Measurements from ENCODE around the gene AHNAK.

The AHNAK gene

DNA sequence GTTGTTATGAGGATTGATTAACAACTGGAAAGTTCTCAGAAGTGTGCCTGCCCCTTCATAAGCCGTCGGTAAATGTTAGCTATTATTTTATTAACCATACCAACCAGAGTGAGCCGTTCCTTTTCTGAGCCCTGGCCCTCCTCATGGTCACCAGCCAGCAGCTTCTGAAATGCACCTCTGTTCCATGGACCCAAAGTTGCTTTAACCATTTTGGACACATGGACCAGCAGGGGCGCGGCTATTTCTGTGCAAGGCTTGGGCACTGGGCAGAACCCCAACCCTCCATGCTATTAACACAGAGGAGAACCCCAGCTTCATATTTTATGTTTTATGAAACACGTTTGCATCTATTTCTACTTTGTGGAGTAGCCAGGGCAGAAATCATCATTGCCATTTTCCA lies 146.3 kb downstream of the AHNAK start:
- no peak for DNase-seq

DNA sequence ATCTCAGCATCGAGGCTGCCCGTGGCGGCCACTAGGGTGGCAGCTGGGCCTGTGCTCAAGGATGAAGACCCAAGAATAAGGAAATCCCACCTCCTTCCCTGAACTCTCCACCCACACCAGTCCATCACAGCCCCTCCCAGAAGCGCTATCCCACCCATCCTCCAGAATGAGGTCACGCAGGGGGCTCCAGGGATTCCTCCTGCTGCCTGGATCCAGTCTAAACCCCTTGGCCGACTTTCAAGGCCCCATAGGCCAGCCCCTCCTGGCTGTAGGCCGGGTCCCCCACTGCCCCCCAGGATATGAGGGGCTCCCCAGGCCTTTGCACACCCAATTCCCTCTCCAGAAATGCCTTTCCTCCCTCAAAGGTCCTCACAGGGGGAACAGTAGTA lies 146.7 kb downstream of the AHNAK start:
- DNase-seq: no peak

DNA sequence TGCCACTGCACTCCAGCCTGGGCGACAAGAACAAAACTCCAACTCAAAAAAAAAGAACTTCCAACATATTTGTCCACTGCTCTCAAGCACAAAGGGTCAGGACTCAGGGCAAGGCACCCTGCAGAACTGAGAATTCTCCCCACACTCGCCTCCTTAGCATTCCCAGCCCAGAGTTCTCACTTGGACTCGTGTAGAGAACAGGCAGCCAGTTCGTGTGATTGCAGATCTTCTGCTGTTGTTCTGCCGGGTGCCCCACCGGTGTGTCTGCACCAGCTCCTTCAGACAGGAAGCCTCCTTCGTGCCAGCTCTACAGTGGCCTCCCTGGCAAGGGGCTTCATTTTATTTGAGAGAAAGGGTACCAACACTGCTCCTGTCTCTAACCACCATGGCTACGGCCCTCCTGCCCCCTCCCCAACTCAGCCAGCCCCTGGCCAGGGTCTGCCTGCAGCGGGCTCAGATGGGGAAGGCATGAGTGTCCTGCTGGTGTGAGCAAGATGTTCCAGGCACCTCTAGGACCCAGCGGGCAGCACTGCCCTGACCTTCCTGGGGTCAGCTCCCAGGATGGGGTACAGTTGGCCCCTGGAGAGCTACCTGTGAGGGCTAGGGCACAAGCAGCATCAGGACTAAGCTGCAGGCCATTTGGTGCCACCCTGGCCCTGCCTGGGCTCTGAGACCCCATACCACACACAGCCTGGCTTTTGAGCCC lies 147.3 kb downstream of the AHNAK start:
- no peak for DNase-seq

DNA sequence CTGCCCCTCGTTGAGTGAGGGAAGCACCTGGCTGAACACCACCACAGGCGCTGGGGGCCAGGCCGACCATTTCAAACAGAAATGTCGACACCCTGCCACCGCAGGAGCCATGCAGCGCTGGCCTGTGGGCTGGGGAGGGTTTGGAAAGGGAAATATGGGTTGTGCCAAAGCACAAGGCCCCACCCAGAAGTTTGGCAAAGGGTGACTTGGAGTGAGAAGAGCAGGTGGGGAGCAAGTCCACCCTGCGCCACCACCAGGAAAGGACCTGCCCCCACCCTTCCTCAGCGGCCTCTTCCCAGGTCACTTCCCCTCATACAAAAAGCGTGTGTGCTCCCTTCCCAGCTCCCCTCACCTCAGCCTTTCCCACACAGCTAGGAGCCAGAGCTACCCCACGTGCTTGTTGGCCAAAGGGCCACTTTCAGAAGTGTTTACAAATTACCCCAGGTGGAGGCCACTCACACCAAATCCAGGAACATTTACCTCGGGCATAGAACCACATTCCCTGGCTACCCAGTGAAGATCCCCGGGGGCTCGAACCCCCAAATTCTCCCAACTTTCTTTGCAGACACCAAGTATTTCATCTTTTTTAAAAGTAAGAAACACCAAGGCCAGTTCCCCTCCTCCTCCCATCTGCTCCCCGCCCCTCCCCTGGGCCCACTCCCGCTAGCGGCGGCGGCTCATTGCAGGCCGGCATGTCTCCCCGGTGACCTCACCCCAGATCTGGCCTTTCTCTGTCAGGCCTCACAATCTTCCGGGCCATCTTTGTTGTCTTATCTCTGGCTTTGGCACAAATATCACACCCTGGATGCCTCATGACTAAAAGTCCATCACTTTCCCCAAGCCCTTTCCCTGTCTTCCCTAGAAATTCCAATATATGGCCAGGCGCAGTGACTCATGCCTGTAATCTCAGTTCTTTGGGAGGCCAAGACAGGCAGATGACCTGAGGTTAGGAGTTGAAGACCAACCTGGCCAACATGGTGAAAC lies 148.3 kb downstream of the AHNAK start:
- DNase-seq: no peak

DNA sequence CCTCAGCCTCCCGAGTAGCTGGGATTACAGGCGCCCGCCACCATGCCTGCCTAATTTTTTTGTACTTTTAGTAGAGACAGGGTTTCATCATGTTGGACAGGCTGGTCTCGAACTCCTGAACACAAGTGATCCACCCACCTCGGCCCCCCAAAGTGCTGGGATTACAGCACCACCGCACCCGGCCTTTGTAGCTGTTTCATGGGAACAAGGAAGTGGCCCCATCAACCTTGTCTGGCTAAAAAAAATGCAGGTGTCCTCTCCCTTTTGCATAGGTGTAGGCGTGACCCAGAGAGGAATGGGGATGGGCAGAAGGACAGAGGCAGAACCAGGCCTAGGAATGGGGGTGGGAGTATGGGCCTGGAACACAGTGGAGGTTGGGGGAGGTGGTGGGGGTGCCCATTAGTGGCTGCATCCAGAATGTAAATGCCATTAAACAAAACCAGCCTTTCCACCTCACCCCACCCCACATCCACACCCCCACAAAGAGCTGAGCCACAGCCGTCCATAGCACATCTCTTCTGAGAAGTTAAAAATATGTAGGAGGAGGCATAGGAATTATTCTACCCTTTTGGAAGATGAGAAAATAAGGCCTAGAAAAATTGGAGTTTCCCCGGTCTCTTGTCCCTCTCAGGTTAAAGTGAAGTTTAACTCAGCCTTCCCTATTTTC lies 150.6 kb downstream of the AHNAK start:
- DNase-seq: no peak

DNA sequence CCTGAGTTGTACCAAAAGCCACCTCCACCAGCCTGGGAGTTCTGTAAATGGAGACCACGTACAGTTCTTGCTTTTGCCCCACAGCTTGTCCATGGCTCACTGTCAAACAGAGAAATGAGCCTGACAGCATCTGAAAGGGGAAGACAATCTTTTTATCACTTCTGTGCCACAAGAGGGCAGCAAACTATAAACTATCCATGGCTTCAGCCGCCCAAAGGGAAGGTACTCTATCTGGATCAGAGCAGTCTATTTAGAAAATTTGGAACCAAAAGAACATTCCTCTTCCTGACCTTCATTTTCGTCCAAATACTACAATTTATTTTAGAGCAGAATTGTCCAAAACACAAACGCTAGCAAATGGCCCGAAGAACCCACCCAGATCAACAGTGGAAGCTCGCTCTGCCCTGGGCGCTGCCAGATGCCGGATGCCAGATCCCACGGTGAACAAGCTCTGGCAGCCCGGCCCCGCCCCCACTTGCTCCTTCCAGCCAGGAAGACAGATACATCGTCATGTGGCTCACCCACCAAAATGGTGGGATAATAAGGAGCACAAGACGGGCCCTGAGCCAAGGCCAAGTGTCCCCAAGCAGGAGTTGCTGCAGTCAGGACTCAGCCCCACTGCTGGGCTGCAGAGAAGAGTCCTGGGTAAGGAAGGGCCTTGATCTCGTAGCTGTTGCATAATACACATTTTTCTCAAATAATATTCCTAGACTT lies 151.6 kb downstream of the AHNAK start:
- DNase-seq: peak; percentile 54

DNA sequence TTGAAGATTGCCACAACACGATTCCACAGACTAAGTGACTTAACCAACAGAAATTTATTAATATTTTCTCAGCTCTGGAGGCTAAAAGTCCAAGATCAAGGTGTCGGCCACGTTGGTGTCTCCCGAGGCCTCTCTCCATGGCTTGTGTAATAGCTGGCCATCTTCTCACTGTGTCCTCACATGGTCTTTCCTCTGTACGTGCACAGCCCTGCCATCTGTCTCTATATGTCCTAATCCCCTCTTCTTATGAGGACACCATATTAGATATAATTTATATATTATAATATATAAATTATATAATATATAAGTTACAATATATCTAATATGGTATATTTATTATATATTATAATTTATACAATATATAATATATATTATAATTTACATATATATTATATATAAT lies 152.9 kb downstream of the AHNAK start:
- DNase-seq: no peak

DNA sequence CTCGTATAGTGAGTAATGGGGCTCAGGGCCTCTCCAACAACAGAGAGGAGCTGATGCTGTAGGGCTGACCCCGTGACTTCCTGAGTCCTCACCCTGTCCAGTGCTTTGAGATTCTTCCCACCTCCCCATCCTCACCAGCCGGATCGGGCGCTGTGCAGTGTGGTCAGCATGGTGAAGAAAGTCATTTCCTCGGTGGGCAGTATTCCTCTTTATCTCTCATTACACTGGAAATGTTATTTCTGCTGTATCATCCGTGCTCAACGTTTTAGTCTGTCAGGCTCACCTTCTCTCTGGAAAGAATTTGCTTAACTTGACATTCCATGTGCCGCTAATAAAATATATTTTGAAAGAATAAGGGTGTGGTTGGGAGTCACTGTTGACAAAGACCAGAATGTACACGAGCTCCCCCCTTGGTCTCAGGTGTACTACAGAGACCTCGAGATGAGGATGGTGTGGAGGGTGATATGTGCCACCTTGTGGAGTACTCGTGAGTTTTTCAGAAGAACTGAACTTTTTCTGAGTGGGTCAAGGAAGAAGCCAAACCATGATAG lies 153.5 kb downstream of the AHNAK start:
- DNase-seq: no peak

DNA sequence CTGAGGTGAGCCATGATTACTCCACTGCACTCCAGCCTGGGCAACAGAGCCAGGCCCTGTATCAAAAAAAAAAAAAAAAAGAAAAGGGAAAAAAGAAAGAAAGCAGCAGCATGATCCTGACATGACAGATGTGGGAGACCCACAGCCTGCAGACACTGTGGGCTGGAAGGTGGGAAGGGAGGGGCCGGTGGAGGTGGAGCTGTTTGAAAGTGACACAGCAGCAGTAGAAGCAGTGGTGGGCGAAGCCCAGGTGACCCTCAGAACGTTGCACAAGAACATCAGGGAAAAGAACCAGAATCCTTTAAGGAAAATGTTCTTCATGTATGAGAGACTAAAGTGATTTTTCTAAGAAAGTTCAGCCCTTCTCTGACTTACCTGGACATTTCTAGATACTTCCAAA lies 154.1 kb downstream of the AHNAK start:
- DNase-seq: no peak

DNA sequence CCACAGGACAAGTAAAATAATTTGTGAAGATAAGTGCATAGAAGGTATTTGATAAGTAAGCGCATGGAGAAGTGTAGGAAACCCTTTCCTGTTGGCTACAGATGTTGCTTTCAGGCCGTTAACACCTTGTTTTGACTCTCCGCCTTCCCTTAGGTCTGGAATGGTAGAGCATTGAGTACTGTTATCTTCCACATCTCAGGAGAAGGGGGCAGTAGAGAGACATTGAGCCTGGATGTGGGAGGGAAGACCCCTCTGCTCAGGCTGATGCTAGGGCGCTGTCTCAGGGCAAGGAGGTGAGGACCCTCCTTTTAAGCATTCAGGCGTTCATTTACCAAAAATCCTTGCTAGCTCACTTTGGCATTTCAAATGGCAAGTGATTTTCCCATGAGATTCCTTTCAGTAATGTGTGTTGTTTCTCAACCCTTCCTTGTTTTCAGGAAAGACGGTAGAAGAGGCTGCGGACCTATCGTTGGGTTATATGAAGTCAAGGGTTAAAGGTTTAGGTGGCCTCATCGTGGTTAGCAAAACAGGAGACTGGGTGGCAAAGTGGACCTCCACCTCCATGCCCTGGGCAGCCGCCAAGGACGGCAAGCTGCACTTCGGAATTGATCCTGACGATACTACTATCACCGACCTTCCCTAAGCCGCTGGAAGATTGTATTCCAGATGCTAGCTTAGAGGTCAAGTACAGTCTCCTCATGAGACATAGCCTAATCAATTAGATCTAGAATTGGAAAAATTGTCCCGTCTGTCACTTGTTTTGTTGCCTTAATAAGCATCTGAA lies 154.8 kb downstream of the AHNAK start:
- no peak for DNase-seq

DNA sequence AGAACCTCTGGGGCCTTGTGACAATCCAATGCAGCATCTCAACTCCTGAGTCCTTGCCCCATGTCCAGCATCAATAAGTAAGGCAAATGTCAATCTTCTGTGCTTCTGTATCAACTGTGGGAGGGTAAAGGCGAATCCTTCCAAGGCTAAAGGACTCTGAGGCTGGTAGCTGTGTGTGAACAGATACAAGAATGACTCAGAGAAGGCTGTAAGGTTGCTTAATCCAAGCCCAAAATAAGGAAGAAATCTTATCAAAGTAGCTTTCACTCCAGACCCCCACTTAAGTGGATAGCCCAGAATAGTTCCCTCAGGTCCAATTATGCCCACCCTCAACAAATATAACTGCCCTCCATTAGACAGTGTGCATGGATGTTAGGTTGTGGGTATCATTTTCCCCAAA lies 155.9 kb downstream of the AHNAK start:
- no peak for DNase-seq

DNA sequence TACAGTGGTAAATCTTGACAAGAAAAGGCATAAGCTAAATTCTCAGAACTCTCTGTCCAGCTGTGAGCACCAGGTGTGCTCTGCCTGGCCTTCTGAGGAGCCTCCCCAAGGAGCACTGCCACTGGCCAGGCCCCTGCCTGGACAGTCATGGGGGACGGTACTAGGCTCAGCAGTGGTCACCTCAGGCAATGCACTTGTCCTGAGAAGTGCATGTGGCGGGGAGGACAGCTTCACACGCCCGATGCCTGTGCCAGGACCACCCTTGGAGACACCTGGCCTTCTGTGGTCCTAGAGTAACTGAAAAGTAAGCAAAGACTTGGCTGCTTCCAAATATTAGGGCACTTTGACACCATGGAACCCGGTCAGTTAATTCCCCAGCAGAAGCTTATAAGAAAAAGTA lies 156.4 kb downstream of the AHNAK start:
- no peak for DNase-seq

DNA sequence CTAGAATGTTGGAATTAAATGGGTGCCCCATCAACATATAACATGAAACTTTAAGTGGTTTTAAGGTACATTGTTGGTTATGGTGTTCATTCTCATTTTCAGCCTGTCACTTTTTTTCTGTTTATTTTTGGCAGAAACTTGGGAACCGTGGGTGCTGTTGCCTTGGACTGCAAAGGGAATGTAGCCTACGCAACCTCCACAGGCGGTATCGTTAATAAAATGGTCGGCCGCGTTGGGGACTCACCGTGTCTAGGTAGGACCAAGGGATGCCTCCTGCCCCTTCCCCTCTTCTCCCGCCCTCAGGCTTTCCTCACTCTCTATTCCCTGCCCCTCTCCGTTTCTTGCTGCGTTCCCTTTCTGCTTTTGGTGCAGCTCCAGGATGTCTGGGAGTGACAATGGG lies 157.6 kb downstream of the AHNAK start:
- DNase-seq: no peak

DNA sequence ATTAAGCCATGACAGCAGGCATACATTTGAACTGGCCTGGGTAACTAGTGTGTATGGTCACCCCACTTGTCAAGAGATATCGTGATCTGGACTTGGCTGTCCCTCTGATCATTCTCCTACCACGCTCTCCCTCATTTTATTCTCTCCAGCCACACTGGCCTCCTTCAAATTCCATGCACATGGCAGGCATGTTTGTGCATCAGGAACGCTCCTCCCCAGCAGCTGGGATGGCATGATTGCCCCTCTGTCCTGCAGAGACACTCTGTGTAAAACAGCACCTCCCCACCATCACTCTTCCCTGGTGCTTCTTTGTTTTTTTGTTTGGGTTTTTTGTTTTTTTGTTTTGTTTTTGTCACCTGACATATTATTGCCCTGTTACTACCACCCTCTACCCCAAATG lies 159.2 kb downstream of the AHNAK start:
- DNase-seq: no peak

DNA sequence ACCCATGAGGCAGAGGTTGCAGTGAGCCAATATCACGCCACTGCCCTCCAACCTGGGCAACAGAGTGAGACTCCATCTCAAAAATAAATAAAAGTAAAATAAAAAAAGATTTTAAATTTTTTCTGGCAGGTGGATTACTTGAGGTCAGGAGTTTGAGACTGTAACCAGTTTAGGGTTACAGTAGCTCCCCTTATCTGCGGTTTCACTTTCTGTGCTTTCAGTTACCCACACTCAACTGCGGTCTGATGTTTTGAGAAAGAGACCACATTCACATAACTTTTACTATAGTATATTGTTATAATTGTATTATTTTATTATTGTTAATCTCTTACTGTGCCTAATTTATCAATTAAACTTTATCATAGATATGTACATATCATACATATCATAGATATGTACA lies 160.5 kb downstream of the AHNAK start:
- peak; percentile 40 for DNase-seq

DNA sequence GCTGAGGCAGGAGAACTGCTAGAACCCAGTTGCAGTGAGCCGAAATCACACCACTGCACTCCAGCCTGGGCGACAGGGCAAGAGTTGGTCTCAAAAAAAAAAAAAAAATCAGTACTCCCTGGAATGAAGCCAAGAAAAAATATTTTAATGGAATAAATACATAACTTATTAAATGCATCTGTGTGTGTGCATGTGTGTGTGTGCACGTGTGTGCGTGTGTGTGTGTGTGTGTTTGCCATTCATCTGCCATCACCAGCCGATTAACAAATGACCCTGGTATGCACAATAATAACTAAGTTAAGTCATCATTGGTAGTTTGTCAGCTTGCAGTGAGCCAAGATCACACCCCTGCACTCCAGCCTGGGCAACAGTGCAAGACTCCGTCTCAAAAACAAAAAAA lies 162.8 kb downstream of the AHNAK start:
- DNase-seq: no peak

Measured in central memory CD4-positive, alpha-beta T cell (primary cell).